NT2/D1 (cell line): ENCODE measurements around the gene HOXA6.

Experiments
- DNase-seq: peaks from one replicate; pipeline ENCODE4 v3.0.0-alpha.2; 2011; ENCODE audit warnings: low read depth, low spot score
- H3K27me3 ChIP-seq: 2 replicates; pipeline ENCODE4 v1.6.0; 2011; ENCODE audit warnings: mild to moderate bottlenecking; ENCODE audit not compliant: insufficient read length, insufficient read depth
- H3K36me3 ChIP-seq: 2 replicates; pipeline ENCODE4 v1.6.1; 2011; ENCODE audit warnings: mild to moderate bottlenecking, low read length, mixed read lengths; ENCODE audit not compliant: insufficient read depth, insufficient read length
- H3K4me1 ChIP-seq: 2 replicates; pipeline ENCODE4 v1.5.1; 2011; ENCODE audit not compliant: insufficient read depth, insufficient read length
- H3K4me3 ChIP-seq: 2 replicates; pipeline ENCODE4 v1.5.1; 2011; ENCODE audit warnings: low read depth; ENCODE audit not compliant: insufficient read length
- H3K9ac ChIP-seq: 2 replicates; pipeline ENCODE4 v1.6.0; 2011; ENCODE audit warnings: low read depth; ENCODE audit not compliant: insufficient read length
- H3K9me3 ChIP-seq: 2 replicates; pipeline ENCODE4 v1.5.1; 2011; ENCODE audit warnings: mild to moderate bottlenecking, low read length; ENCODE audit not compliant: insufficient read depth
- SUZ12 ChIP-seq: IDR thresholded peaks from 2 replicates; pipeline ENCODE4 v1.6.1; 2011; ENCODE audit not compliant: insufficient read length, insufficient read depth; ENCODE audit errors: extremely low read depth
- YY1 ChIP-seq: IDR thresholded peaks from 2 replicates; pipeline ENCODE4 v1.6.1; 2011; ENCODE audit not compliant: insufficient read length, insufficient read depth
- ZNF274 ChIP-seq: IDR thresholded peaks from 2 replicates; pipeline ENCODE4 v1.6.1; 2011; ENCODE audit warnings: mild to moderate bottlenecking, low read depth, low read length

Gene HOXA6

GRCh38 chr7:27165089-27165995 lies 17.8 kb upstream of the HOXA6 start, which contains the start of gene HOXA9:
Gene HOXA9, minus strand, starts transcription at chr7:27165537. Its CDS starts 80 bp downstream, at chr7:27165457.
- no peak for DNase-seq
- Histone ChIP-seq H3K9me3 (no peaks in the 10 kb centered on the region), H3K36me3 (no peaks in the 10 kb centered on the region), H3K27me3 (peaks cover 100% of the 10 kb centered on the region), H3K4me3 (peak within 1 kb of the TSS; percentile 32), H3K9ac (peak within 1 kb of the TSS; percentile 42), H3K4me1 (peaks cover 17% of the 10 kb centered on the region)
- peak; percentile 60 for TF ChIP-seq SUZ12
- no peak for TF ChIP-seq ZNF274

GRCh38 chr7:27164367-27165088 lies 17.0 kb upstream of the HOXA6 start:
- Histone ChIP-seq H3K9ac (peak overlapping the region; percentile 42), H3K9me3 (no peaks in the 10 kb centered on the region), H3K27me3 (peaks cover 100% of the 10 kb centered on the region), H3K4me3 (peak overlapping the region; percentile 32), H3K36me3 (no peaks in the 10 kb centered on the region), H3K4me1 (peaks cover 18% of the 10 kb centered on the region)
- TF ChIP-seq YY1 (no peak), ZNF274 (no peak), SUZ12 (peak; percentile 61)
- DNase-seq: no peak

GRCh38 chr7:27164045-27164366 lies 16.4 kb upstream of the HOXA6 start:
- no peaks in the 10 kb centered on the region for H3K36me3 ChIP-seq
- H3K4me3 ChIP-seq: peak overlapping the region; percentile 32
- no peak for DNase-seq
- no peak overlapping the region for H3K9ac ChIP-seq
- peaks cover 16% of the 10 kb centered on the region for H3K4me1 ChIP-seq
- no peaks in the 10 kb centered on the region for H3K9me3 ChIP-seq
- peaks cover 100% of the 10 kb centered on the region for H3K27me3 ChIP-seq
- TF ChIP-seq SUZ12 (no peak), YY1 (no peak), ZNF274 (no peak)

- no peak for DNase-seq
- H3K9me3 ChIP-seq: no peaks in the 10 kb centered on the region
- peaks cover 100% of the 10 kb centered on the region for H3K27me3 ChIP-seq
- H3K36me3 ChIP-seq: no peaks in the 10 kb centered on the region
- peaks cover 16% of the 10 kb centered on the region for H3K4me1 ChIP-seq
- H3K9ac ChIP-seq: no peak overlapping the region
- no peak for TF ChIP-seq YY1
- no peak overlapping the region for H3K4me3 ChIP-seq
Observed at GRCh38 chr7:27163288-27164044, 15.9 kb upstream of the HOXA6 start.

- no peaks in the 10 kb centered on the region for H3K36me3 ChIP-seq
- DNase-seq: no peak
- H3K4me3 ChIP-seq: no peak overlapping the region
- H3K9ac ChIP-seq: no peak overlapping the region
- peaks cover 100% of the 10 kb centered on the region for H3K27me3 ChIP-seq
- peaks cover 1% of the 10 kb centered on the region; the same call in 1 of the 2 replicates for H3K9me3 ChIP-seq
- peaks cover 16% of the 10 kb centered on the region for H3K4me1 ChIP-seq
- TF ChIP-seq SUZ12 (no peak), YY1 (no peak), ZNF274 (no peak)
Observed at GRCh38 chr7:27162561-27163287, 15.2 kb upstream of the HOXA6 start.

GRCh38 chr7:27161721-27162560 lies 14.4 kb upstream of the HOXA6 start:
- H3K36me3 ChIP-seq: no peaks in the 10 kb centered on the region
- DNase-seq: no peak
- H3K27me3 ChIP-seq: peaks cover 100% of the 10 kb centered on the region
- H3K9me3 ChIP-seq: peaks cover 9% of the 10 kb centered on the region
- H3K9ac ChIP-seq: no peak overlapping the region
- TF ChIP-seq SUZ12 (no peak), ZNF274 (no peak), YY1 (no peak)
- no peak overlapping the region for H3K4me3 ChIP-seq
- H3K4me1 ChIP-seq: peaks cover 16% of the 10 kb centered on the region
